Vagina (tissue), 2 donors: ENCODE data around the gene GPR35. TPM values are rescaled to one million over a fixed set of nuclear protein-coding genes. Genes with fewer than 3 reads are reported as not detected.
"Not testable (repeated sequence)": the region's sequence is repeated elsewhere in the genome, so short reads cannot be mapped to it uniquely, and the experiment has no call there.

ENCODE experiments used
- DNase-seq, 2 donors: peaks; one replicate each; pipeline ENCODE4 v3.0.0-alpha.2; 2017; ENCODE audit errors: extremely low spot score in 2 of 2
- H3K27ac ChIP-seq: fragments of 200-600 bp; sonication (generic); one replicate; pipeline ENCODE4 v1.5.1; 2019
- H3K27me3 ChIP-seq: fragments of 200-600 bp; sonication (generic); one replicate; pipeline ENCODE4 v1.5.1; 2019
- H3K36me3 ChIP-seq, 2 donors: fragments of 200-600 bp; sonication (generic); one replicate each; pipeline ENCODE4 v1.5.1; 2017 to 2019
- H3K4me1 ChIP-seq: fragments of 200-600 bp; sonication (generic); one replicate; pipeline ENCODE4 v1.5.1; 2019
- H3K4me3 ChIP-seq, 2 donors: fragments of 200-600 bp; sonication (generic); 1 replicate in 1 of 2; 2 replicates in 1 of 2; pipeline ENCODE4 v1.5.1; 2016 to 2019
- H3K9me3 ChIP-seq: fragments of 200-600 bp; sonication (generic); one replicate; pipeline ENCODE4 v1.5.1; 2019
- POLR2A ChIP-seq, 2 donors: fragments of 450-650 bp; IDR thresholded peaks; one replicate each; pipeline ENCODE4 v1.6.1; 2017; ENCODE audit warnings: antibody characterized with exemption in 2 of 2, mild to moderate bottlenecking in 2 of 2, moderate library complexity in 2 of 2
- POLR2AphosphoS5 ChIP-seq, 2 donors: sonication (generic); formaldehyde crosslinking; IDR thresholded peaks; one replicate each; pipeline ENCODE4 v1.9.0; 2017; ENCODE audit warnings: antibody characterized with exemption in 2 of 2, mild to moderate bottlenecking in 2 of 2, low read depth in 1 of 2; ENCODE audit not compliant: insufficient read depth in 1 of 2
- intact Hi-C: fragments of 100-400 bp; cut with DNase I; formaldehyde crosslinking; loops from one replicate; pipeline ENCODE4 v1.15.1; 2023
- total RNA-seq: library from RNA; depleted of rRNA; stranded (reverse); fragments of >200 nt; gene quantifications from one replicate; pipeline ENCODE4 v1.2.3, GENCODE V29; 2016
- TF ChIP-seq, protein P1 (sequence below), 3 experiments: fragments of 450-650 bp in 2 of 3; fragments of 200-600 bp in 1 of 3; sonication (generic) in 1 of 3; IDR thresholded peaks; one replicate each; pipeline ENCODE4 v1.5.1; 2017 to 2019; ENCODE audit warnings: antibody characterized with exemption in 3 of 3, mild to moderate bottlenecking in 2 of 3, moderate library complexity in 2 of 3

GPR35 gene
- total RNA-seq, 1 donor from 2014 or later = 3.9 TPM

- DNase-seq = no peak
- intact Hi-C loops = no loop called here
- Histone ChIP-seq H3K36me3 (no peaks in the 10 kb centered on the region), H3K4me3 (no peak overlapping the region), H3K27ac (no peak overlapping the region), H3K27me3 (no peaks in the 10 kb centered on the region), H3K4me1 (no peaks in the 10 kb centered on the region), H3K9me3 (no peaks in the 10 kb centered on the region)
- TF ChIP-seq, protein P1, sequence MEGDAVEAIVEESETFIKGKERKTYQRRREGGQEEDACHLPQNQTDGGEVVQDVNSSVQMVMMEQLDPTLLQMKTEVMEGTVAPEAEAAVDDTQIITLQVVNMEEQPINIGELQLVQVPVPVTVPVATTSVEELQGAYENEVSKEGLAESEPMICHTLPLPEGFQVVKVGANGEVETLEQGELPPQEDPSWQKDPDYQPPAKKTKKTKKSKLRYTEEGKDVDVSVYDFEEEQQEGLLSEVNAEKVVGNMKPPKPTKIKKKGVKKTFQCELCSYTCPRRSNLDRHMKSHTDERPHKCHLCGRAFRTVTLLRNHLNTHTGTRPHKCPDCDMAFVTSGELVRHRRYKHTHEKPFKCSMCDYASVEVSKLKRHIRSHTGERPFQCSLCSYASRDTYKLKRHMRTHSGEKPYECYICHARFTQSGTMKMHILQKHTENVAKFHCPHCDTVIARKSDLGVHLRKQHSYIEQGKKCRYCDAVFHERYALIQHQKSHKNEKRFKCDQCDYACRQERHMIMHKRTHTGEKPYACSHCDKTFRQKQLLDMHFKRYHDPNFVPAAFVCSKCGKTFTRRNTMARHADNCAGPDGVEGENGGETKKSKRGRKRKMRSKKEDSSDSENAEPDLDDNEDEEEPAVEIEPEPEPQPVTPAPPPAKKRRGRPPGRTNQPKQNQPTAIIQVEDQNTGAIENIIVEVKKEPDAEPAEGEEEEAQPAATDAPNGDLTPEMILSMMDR (IDR thresholded peaks at IDR 0.05) = no peak
- TF ChIP-seq POLR2AphosphoS5 (IDR thresholded peaks at IDR 0.05; ENCODE audit: insufficient read depth in 1 of 2, low read depth in 1 of 2) (no peak), POLR2A (IDR thresholded peaks at IDR 0.05) (no peak)
Measured at GRCh38 chr2:240655931-240656886, 30.9 kb downstream of the GPR35 start.

DNA sequence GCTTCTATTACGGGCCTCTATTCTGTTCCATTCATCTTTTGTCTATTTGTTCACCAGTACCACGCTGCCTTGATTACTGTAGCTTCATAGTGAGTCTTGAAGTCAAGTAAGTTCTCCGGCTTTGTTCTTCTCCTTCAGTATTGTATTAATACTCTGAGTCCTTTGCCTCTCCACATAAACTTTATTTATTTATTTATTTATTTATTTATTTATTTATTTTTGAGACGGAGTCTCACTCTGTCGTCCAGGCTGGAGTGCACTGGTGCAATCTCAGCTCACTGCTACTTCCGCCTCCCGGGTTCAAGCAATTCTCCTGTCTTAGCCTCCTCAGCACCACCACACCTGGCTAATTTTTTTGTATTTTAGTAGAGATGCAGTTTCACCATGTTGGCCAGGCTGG is 34.6 kb downstream of the GPR35 start:
- DNase-seq, H3K36me3 ChIP-seq, intact Hi-C loops, H3K27ac ChIP-seq, H3K9me3 ChIP-seq, H3K27me3 ChIP-seq, H3K4me3 ChIP-seq, H3K4me1 ChIP-seq: not testable (repeated sequence)

DNA sequence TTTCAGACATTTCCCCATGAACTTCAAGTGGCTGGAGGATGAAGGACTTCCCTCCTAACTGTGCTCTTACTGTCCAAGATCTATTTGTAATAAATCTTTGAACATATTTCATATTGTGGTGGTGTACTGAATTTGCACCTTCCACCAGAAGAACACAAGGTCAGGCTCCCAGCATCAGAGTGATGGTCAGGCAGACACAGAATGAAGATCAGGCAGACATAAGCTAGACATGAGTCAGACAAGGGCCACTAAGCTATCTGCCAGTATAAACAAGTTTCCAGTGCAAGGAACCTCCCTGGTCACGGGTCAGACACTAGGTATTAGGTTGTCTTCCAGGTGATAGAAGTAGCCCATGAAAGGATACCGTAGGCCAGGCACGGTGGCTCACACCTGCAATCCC is 37.4 kb downstream of the GPR35 start:
- Histone ChIP-seq H3K27ac (no peak overlapping the region), H3K27me3 (no peaks in the 10 kb centered on the region), H3K9me3 (no peaks in the 10 kb centered on the region), H3K4me1 (no peaks in the 10 kb centered on the region), H3K36me3 (no peaks in the 10 kb centered on the region), H3K4me3 (no peak overlapping the region)
- TF ChIP-seq POLR2A (IDR thresholded peaks at IDR 0.05) = no peak
- TF ChIP-seq, protein P1 (IDR thresholded peaks at IDR 0.05) = no peak
- no peak for TF ChIP-seq POLR2AphosphoS5 (IDR thresholded peaks at IDR 0.05; ENCODE audit: insufficient read depth in 1 of 2, low read depth in 1 of 2)
- intact Hi-C loops = no loop called here
- DNase-seq = no peak

DNA sequence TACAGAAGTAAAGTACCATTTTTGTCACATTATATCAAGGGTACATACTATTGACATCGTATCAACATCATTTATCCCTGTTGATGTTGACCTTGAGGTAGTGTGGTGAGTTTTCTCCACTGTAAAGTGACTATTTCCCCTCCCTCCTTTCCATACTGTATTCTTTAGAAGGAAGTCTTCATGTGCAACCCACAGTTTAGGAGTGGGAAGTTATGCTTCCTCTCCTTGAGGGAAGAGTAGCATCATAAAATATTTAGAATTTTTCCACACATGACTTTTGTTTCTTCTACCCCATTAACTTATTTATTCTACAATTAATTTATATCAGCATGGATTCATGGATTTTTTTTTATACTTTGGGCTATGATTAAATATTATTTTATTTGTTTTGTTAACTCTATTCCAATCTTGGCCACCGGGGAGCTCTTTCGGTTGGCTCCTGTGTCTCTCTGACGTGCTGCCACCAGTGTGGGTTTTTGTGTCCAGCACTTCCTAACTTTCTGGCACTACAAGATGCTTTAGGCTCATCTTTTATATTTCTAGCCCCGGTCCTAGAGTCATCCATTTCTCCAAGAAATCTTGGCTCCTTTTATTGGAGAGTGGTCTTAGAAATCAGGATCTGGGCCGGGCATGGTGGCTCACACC is 38.4 kb downstream of the GPR35 start:
- TF ChIP-seq POLR2AphosphoS5 (IDR thresholded peaks at IDR 0.05; ENCODE audit: insufficient read depth in 1 of 2, low read depth in 1 of 2) (no peak), POLR2A (IDR thresholded peaks at IDR 0.05) (no peak)
- TF ChIP-seq, protein P1 (IDR thresholded peaks at IDR 0.05) = no peak
- DNase-seq = no peak
- Histone ChIP-seq H3K4me1 (no peaks in the 10 kb centered on the region), H3K36me3 (no peaks in the 10 kb centered on the region), H3K9me3 (no peaks in the 10 kb centered on the region), H3K27ac (no peak overlapping the region), H3K27me3 (no peaks in the 10 kb centered on the region), H3K4me3 (no peak overlapping the region)
- intact Hi-C loops = no loop called here

GRCh38 chr2:240664622-240665021 is 39.3 kb downstream of the GPR35 start:
- no peaks in the 10 kb centered on the region for H3K27me3 ChIP-seq
- no peaks in the 10 kb centered on the region for H3K4me1 ChIP-seq
- H3K4me3 ChIP-seq = no peak overlapping the region
- H3K9me3 ChIP-seq = no peaks in the 10 kb centered on the region
- no peak overlapping the region for H3K27ac ChIP-seq
- TF ChIP-seq, protein P1 (IDR thresholded peaks at IDR 0.05) = no peak
- no peak for TF ChIP-seq POLR2A (IDR thresholded peaks at IDR 0.05)
- DNase-seq = no peak
- intact Hi-C loops = no loop called here
- no peaks in the 10 kb centered on the region for H3K36me3 ChIP-seq
